NCI-H2171 treated with DMSO at 0.1 percent for 48 hours (cell line): ENCODE results near the gene ADAM21.
"Not testable (repeated sequence)": the region's sequence is repeated elsewhere in the genome, so short reads cannot be mapped to it uniquely, and the experiment has no call there.

Experiments
- DNase-seq: peaks from one replicate; lab custom pipeline; 2025; lab: John Stamatoyannopoulos, UW

Gene ADAM21

DNA sequence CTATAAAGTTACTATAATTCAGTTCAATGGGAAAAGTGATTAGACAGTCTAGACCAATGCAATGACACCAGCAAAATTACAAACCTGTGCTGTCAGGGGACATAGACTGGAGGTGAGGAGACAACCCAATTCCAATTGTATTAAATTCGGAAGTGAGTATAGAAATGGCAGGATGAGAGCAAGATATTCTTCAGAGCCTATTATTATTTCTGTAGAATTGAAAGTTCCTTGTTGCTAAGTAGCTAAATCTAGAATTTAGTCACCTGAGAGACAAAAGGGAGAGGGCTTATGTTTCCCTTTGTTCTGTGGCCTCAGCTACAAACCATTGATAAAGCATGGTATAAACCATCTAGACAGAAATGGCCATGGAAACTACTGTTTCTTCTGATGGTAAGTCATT is at the start of gene ADAM21:
Gene ADAM21 (plus strand): TSS at position 301 of the 400 bp plus-strand sequence. CDS start 5,326 bp downstream, outside the sequence.
- DNase-seq: no peak

- DNase-seq: not testable (repeated sequence)
These were observed 48.6 kb upstream of the ADAM21 start for GRCh38 chr14:70403335-70403734.

- DNase-seq: not testable (repeated sequence)
These were observed 45.8 kb upstream of the ADAM21 start for GRCh38 chr14:70406216-70406615.

GRCh38 chr14:70407621-70408020 is 44.4 kb upstream of the ADAM21 start:
- no peak for DNase-seq

DNA sequence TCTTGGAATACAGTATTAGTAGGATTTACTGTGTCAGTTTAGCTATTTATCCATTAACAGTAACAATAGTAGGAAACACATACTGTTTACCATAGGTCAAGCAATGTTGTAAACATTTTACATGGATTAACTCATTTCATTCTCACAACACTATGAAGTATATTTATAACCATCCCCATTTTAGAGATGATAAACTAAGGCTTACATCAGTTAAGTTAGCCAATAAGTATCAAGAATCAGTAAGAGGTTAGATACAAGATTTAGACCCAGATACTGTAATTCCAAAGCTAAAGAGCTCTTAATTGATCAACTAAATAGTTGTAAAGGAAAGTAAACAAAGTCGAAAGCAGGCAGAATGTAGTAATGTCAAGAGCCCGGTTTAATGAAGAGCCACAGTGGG is 36.2 kb upstream of the ADAM21 start:
- DNase-seq: no peak

DNA sequence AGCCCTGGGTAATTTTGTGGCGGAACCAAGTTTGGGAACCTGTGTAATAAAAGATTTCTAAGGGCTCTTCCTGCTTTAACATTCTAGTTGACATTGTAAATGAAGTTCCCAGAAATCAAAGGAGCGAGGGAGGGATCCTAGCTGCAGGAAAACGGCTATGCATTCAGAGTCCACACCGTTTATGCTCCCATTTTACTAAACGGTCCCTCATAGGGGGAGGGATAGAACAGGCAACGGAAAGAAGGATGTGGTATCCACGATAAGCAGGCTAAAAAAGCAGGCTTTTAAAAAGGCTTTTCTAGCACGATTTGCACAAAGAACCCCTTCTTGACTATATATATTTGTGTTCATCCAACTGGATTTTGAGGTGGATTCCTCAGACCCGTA is 35.6 kb upstream of the ADAM21 start:
- no peak for DNase-seq

DNA sequence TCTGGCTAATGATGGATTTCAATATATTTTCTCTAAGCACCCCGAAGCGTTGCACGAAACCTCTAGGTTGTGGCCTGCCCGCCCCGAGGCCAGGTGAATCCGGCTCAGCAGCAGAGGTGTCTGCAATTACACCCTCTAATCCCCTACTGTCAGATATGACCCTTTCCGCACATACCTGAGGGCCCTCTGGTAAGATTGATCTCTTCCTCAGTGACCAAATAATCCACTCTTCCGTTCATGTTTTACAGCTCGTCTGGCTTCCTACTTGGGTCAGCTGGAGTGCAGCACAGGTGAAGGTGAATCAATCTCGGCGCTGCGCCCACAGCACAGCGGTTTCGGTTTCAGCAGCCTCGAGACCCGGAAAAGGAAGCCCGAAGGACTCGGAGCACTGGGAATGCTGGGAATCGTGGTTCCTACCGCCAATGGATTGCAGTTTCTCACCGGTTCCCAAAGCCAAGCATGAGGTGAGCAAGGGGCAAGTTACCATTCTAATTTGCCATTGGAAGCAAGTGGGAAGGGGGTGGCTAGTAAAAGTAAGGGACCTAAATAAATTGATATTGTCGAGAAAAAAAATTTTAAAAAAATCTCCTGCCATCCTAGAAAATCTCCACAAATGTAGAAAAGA is 35.1 kb upstream of the ADAM21 start, which contains the start of gene SYNJ2BP:
Gene SYNJ2BP (minus strand): TSS at position 366 of the 625 bp plus-strand sequence. CDS start 127 bp downstream, at position 239.
- DNase-seq: peak; percentile 91

- DNase-seq: not testable (repeated sequence)
These were observed 32.6 kb upstream of the ADAM21 start for GRCh38 chr14:70419270-70419931.

DNA sequence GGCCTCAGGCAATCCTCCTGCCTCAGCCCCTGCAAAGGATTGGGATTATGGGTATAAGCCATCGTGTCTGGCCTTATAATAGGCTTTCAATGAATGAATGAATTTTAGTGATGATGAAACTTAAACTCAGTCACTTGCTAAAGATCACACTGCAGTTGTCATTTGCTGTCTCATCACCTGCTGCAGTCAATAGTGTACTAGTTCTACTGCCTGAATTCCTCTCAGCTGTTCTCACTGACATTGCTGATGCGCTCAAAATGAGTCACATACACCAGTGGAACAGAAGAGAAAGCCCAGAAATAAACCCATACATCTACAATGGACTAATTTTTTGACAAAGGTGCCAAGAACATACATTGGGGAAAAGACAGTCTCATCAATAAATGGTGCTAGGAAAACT is 29.4 kb upstream of the ADAM21 start:
- DNase-seq: no peak

- DNase-seq: peak; percentile 52
These were observed 26.6 kb upstream of the ADAM21 start for GRCh38 chr14:70425354-70425753.

- not testable (repeated sequence) for DNase-seq
These were observed 25.4 kb upstream of the ADAM21 start for GRCh38 chr14:70426555-70426954.

- no peak for DNase-seq
These were observed 15.1 kb upstream of the ADAM21 start for GRCh38 chr14:70436867-70437266.

DNA sequence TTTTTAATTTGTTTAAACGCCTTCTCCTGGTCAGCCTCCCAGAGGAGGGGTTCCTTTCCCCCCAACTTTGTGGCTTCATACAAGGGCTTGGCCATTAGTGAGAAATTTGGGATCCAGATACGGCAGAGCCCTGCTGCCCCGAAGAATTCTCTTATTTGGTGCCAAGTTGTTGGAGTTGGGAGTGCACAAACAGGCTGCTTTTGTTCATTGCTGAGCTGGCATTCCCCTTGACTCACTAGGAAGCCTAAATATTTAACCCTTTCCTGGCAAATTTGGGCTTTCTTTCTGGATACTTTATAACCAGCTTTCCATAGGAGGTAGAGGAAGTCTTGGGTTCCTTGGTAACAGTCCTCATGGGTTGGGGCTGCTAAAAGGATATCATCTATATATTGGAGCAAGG is 10.3 kb upstream of the ADAM21 start:
- no peak for DNase-seq

GRCh38 chr14:70442750-70443149 is 9.2 kb upstream of the ADAM21 start:
- DNase-seq: no peak

DNA sequence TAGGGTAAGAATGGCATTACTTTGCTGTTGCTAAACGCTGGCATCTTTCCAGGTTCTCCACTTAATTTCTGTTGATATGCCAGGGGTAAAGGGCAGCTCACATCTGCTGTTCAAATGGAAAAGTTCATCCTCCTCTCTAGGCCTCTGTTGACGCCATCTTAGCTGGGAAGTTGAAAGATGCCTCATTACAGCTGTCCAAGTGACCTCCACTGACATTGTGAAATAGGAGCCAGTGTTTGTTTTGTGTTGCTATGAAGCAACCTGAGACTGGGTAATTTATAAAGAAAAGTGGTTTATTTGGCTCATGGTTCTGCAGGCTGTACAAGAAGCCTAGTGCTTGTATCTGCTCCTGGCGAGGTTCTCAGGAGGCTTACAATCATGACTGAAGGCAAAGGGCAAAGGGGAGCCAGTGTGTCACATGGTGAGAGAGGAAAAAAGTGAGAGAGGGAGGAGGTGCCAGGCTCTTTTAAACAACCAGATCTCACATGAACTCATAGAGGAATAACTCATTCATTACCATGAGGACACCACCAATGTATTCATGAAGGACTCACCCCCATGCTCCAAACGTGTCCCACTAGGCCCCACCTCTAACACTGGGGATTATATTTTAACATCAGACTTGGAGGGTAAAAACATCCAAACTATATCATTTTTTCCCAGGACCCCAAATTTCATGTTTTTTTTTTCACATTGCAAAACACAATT is 3.2 kb upstream of the ADAM21 start:
- DNase-seq: peak; percentile 52

GRCh38 chr14:70454731-70455130 is 2.8 kb downstream of the ADAM21 start:
- DNase-seq: no peak

DNA sequence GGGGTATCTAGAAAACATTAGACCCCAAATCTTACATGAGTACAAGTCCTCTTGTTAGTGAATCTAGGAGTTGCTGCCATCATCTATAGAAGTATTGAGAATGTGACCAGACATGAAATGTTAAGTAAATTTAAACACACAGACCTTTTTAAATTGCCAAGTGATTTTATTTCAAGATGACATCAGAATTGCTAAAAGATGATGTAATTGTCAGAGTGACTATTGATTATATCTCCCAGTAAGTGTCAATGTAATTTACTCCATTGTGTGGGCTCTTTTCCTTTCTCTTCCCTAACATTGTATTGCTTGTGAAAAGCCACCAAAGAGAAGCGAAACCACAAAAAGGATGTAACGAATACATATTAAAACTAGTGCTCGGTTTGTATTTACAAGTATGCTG is 16.8 kb downstream of the ADAM21 start:
- DNase-seq: no peak

DNA sequence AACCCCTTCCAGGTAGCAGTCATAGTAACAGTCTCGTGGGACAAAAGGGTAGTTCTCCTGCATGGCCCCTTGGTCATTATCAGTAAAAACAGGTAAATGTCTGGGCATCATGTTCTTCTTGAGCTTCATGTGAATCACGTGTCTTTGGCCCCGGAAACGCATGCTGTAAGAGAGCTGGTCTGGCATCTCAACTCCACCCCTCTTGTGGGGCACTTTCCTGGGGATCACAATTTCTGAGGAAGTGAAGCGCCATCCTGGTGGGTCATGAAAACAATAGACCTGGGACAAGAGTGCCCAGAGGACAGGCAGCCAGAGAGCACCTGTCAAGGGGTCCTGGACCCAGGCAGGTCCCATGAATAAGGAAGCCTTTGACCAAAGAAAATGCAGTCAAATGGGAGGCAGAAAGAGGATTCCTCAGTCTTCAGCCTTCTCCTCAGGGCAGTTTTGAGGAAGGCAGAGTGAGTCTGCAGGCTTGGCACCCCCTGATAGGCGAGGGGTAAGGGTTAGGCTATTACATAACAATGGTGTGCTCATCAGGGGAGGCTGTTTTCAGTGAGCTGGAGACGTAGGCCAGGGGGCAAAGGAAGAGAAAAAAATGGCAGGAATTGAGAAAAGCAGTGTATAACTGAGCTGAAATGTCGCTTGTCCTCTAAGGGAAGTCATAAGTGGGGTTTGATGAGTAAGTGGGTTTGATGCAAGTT is 19.0 kb downstream of the ADAM21 start:
- DNase-seq: not testable (repeated sequence)

GRCh38 chr14:70472253-70473159 is 20.5 kb downstream of the ADAM21 start:
- DNase-seq: no peak

GRCh38 chr14:70473825-70474224 is 21.9 kb downstream of the ADAM21 start:
- no peak for DNase-seq

DNA sequence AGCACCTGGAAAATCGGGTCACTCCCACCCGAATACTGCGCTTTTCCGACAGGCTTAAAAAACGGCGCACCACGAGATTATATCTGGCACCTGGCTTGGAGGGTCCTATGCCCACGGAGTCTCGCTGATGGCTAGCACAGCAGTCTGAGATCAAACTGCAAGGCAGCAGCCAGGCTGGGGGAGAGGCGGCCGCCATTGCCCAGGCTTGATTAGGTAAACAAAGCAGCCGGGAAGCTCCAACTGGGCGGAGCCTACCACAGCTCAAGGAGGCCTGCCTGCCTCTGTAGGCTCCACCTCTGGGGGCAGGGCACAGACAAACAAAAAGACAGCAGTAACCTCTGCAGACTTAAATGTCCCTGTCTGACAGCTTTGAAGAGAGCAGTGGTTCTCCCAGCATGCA is 23.5 kb downstream of the ADAM21 start:
- not testable (repeated sequence) for DNase-seq
